Measurements from ENCODE around the gene NFIX. TPM values are rescaled to one million over a fixed set of nuclear protein-coding genes. Genes with fewer than 3 reads are reported as not detected.

NFIX gene
- total and polyA plus RNA-seq, 9 of the 15 experiments (the other 6 are each of a cell fraction or from before 2014, with no cell fraction given), result 0.28 to 26.8 (median 5.4) TPM

- TF ChIP-seq, protein P1, sequence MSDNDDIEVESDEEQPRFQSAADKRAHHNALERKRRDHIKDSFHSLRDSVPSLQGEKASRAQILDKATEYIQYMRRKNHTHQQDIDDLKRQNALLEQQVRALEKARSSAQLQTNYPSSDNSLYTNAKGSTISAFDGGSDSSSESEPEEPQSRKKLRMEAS (CRISPR knock-in tag; IDR thresholded peaks at IDR 0.05), result 0 out of 2 replicates have a peak, but pooled peaks have one; percentile 33
- TF ChIP-seq ZNF282 (CRISPR knock-in tag; IDR thresholded peaks at IDR 0.05) (no peak), CCAR2 (IDR thresholded peaks at IDR 0.05; ENCODE audit: low read depth, low read length) (no peak), HDAC6 (IDR thresholded peaks at IDR 0.05; ENCODE audit: low read depth, low read length) (no peak), ZBTB26 (CRISPR knock-in tag; IDR thresholded peaks at IDR 0.05) (no peak), E4F1 (CRISPR knock-in tag; IDR thresholded peaks at IDR 0.05; ENCODE audit: borderline replicate concordance) (no peak), RBFOX2 (IDR thresholded peaks at IDR 0.05; ENCODE audit: low read depth, low read length) (no peak), HNRNPK (IDR thresholded peaks at IDR 0.05; ENCODE audit: low read depth, low read length, poor library complexity, severe bottlenecking) (no peak), ZNF12 (CRISPR knock-in tag; IDR thresholded peaks at IDR 0.05) (no peak), IFI16 (CRISPR knock-in tag; IDR thresholded peaks at IDR 0.05) (no peak), NR3C1 (CRISPR knock-in tag; IDR thresholded peaks at IDR 0.05) (no peak), ELF2 (CRISPR knock-in tag; IDR thresholded peaks at IDR 0.05) (no peak), NFRKB (IDR thresholded peaks at IDR 0.05; ENCODE audit: low read depth) (no peak), GABPA (tag; conservative IDR thresholded peaks at IDR 0.05; ENCODE audit: low read depth) (no peak)
- TF ChIP-seq, protein P2, sequence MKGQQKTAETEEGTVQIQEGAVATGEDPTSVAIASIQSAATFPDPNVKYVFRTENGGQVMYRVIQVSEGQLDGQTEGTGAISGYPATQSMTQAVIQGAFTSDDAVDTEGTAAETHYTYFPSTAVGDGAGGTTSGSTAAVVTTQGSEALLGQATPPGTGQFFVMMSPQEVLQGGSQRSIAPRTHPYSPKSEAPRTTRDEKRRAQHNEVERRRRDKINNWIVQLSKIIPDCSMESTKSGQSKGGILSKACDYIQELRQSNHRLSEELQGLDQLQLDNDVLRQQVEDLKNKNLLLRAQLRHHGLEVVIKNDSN (CRISPR knock-in tag; IDR thresholded peaks at IDR 0.05), result no peak
- TF ChIP-seq, protein P3, sequence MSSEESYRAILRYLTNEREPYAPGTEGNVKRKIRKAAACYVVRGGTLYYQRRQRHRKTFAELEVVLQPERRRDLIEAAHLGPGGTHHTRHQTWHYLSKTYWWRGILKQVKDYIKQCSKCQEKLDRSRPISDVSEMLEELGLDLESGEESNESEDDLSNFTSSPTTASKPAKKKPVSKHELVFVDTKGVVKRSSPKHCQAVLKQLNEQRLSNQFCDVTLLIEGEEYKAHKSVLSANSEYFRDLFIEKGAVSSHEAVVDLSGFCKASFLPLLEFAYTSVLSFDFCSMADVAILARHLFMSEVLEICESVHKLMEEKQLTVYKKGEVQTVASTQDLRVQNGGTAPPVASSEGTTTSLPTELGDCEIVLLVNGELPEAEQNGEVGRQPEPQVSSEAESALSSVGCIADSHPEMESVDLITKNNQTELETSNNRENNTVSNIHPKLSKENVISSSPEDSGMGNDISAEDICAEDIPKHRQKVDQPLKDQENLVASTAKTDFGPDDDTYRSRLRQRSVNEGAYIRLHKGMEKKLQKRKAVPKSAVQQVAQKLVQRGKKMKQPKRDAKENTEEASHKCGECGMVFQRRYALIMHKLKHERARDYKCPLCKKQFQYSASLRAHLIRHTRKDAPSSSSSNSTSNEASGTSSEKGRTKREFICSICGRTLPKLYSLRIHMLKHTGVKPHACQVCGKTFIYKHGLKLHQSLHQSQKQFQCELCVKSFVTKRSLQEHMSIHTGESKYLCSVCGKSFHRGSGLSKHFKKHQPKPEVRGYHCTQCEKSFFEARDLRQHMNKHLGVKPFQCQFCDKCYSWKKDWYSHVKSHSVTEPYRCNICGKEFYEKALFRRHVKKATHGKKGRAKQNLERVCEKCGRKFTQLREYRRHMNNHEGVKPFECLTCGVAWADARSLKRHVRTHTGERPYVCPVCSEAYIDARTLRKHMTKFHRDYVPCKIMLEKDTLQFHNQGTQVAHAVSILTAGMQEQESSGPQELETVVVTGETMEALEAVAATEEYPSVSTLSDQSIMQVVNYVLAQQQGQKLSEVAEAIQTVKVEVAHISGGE (CRISPR knock-in tag; IDR thresholded peaks at IDR 0.05), result no peak
- TF ChIP-seq, protein P4, sequence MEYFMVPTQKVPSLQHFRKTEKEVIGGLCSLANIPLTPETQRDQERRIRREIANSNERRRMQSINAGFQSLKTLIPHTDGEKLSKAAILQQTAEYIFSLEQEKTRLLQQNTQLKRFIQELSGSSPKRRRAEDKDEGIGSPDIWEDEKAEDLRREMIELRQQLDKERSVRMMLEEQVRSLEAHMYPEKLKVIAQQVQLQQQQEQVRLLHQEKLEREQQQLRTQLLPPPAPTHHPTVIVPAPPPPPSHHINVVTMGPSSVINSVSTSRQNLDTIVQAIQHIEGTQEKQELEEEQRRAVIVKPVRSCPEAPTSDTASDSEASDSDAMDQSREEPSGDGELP (CRISPR knock-in tag; IDR thresholded peaks at IDR 0.05; ENCODE audit: borderline replicate concordance), result peak; percentile 26; the same call in 1 of the 2 replicates
Observed at GRCh38 chr19:13093407-13094105, 98.3 kb downstream of the NFIX start (continued).
